HG03060 (cell line): Measurements from ENCODE around the gene CD93.

Experiments
- ATAC-seq: cut with Tn5 transposase; IDR thresholded peaks from one replicate; pipeline ENCODE4 v1.9.1; 2021; ENCODE audit warnings: low read depth, moderate number of reproducible peaks; ENCODE audit not compliant: unreplicated experiment

The CD93 gene

GRCh38 chr20:23042270-23042669 is 43.9 kb downstream of the CD93 start:
- no peak for ATAC-seq

GRCh38 chr20:23039885-23040508 is 46.1 kb downstream of the CD93 start:
- ATAC-seq = no peak

- ATAC-seq = no peak
Measured at GRCh38 chr20:23039136-23039875, 46.8 kb downstream of the CD93 start.

- ATAC-seq = no peak
Measured at GRCh38 chr20:23037017-23037481, 49.1 kb downstream of the CD93 start.

GRCh38 chr20:23036371-23036770 is 49.8 kb downstream of the CD93 start:
- no peak for ATAC-seq

GRCh38 chr20:23035731-23036130 is 50.4 kb downstream of the CD93 start:
- ATAC-seq = no peak

GRCh38 chr20:23034721-23035671 is 51.1 kb downstream of the CD93 start, which contains the start of gene SSTR4:
Gene SSTR4, plus strand, starts transcription at chr20:23035312. Its CDS starts 172 bp downstream, at chr20:23035484.
- ATAC-seq = no peak

- ATAC-seq = no peak
Measured at GRCh38 chr20:23033918-23034317, 52.2 kb downstream of the CD93 start.

GRCh38 chr20:23032750-23033078 is 53.4 kb downstream of the CD93 start:
- no peak for ATAC-seq

GRCh38 chr20:23032056-23032749 is 53.9 kb downstream of the CD93 start:
- ATAC-seq = no peak

- ATAC-seq = no peak
Measured at GRCh38 chr20:23031346-23031745, 54.8 kb downstream of the CD93 start.
